HG02610 (cell line): ENCODE data around the gene KLHL18.
A peak's percentile ranks its signal among the peaks of the same experiment; 100 is the strongest.
"Not testable (repeated sequence)": the region's sequence is repeated elsewhere in the genome, so short reads cannot be mapped to it uniquely, and the experiment has no call there.

Experiments used
- ATAC-seq: cut with Tn5 transposase; IDR thresholded peaks from one replicate; pipeline ENCODE4 v1.9.1; 2021; ENCODE audit warnings: mild to moderate bottlenecking, moderate library complexity; ENCODE audit not compliant: unreplicated experiment

Gene KLHL18

DNA sequence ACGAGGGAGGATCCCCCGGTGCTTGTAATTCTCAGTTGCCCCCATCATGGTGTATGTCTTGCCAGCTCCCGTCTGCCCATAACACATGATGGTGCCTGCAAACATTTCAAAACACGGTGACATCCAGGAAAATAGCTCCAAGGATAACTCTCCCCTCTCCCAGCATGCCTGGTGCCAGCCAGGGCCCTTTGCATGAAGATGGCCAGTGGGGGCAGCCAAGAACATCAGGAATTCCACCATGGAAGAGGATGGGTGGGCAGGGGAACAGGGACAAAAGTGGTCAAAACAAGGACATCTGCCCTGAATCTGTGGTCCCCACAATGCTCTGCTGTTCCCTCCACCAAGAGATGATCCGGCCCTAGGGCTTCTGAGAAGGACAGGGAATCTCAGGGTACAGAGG lies 9.2 kb upstream of the KLHL18 start:
- ATAC-seq: no peak

DNA sequence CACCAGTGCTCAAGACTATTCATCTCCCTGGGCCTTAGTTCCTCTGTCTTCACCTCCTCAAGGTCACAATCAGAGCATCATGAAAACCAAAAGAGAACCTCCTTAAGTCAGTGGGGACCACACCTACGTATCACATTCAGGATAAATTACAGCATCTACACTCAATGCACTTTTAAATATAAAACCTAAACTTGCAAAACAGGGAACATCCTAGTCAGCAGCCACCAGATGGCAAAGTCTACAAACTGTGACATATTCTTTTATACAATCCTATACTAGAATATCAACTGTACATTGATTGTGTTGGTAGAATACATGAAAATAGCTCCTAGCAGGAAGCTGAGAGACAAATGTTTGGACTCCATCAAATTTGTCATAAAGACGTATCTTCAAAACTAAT lies 8.1 kb upstream of the KLHL18 start:
- ATAC-seq: no peak

DNA sequence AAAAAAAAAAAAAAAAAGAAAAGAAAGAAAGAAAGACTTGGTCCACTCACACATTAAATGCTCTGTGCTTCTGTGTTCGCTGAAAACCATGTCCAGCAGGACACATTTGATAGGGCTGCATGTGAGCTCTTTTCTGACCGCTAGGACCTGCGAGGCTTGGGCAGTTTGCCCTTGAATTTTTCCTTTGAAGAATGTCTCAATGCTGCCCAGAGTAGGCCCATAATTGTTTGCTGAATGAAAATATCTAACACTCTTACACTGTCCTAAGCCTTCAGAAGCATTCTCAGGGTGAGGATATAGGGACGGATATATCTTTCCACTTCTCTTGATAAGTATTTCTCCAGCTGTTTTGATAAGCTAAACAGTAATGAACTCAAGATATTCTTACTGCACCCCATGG lies 6.2 kb upstream of the KLHL18 start:
- ATAC-seq: no peak

DNA sequence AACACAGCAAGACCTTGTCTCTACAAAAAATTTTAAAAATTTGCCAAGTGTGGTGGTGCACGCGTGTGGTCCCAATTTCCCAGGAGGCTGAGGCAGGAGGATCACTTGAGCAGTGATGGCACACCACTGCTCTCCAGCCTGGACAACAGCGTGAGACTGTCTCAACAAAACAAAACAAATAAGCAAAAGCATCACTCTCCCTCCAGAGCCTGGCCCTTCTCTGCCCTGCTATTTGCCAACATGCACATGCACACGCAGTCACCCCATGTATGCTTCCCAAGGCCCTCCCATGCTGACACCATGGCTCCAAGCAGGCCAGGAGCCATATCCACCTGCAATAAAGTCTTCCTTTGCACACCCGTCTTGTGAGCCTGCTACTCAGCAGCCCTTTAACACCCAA lies 2.2 kb upstream of the KLHL18 start:
- no peak for ATAC-seq

DNA sequence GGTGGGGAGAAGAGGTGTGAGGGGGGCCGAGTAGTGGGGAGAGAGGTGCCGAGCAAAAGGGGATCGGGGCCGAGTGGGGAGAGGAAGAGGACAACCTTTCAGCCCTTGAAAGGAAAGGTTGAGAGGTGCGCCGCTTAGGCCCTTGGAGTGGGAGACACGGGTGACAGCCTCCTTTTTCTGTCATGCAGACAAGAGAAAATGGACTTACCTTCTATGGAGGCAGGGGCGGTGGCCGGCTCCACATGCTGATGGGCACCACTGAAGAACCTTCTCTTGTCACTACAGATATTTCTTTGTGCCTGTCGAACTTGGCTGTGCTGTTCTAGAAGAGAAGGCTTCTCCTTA lies 421 bp downstream of the KLHL18 start:
- no peak for ATAC-seq

DNA sequence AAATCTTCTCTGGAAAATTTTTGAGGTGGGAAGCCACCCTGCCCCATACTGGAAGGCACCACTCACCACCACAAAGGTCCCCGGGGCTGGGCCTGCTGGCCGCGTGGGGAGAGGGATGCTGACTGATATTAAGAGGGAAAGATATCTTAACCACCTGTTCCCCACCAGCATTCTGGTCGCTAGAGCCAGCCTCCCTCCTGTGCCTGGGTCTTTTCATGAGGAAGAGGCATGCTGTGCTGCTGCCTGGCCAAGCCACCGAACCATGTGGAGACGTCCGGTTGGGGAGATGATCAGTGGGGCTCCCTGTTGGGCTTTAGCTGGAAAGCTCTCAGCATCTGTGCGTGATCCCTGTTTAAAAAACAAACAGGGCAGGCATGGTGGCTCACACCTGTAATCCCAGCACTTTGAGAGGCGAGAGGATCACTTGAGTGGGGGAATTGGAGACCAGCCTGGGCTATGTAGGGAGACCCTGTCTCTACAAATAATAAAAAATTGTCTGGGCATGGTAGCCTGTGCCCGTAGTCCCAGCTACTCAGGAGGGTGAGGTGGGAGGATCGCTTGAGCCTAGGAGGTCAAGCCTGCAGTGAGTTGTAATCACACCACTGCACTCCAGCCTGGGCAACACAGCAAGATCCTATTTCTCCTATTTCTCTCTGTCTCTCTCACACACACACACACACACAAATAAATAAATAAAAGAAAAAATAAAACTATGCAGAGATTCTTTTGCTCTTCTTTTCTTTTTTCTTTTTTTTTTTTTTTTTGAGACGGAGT lies 1.0 kb downstream of the KLHL18 start:
- no peak for ATAC-seq

DNA sequence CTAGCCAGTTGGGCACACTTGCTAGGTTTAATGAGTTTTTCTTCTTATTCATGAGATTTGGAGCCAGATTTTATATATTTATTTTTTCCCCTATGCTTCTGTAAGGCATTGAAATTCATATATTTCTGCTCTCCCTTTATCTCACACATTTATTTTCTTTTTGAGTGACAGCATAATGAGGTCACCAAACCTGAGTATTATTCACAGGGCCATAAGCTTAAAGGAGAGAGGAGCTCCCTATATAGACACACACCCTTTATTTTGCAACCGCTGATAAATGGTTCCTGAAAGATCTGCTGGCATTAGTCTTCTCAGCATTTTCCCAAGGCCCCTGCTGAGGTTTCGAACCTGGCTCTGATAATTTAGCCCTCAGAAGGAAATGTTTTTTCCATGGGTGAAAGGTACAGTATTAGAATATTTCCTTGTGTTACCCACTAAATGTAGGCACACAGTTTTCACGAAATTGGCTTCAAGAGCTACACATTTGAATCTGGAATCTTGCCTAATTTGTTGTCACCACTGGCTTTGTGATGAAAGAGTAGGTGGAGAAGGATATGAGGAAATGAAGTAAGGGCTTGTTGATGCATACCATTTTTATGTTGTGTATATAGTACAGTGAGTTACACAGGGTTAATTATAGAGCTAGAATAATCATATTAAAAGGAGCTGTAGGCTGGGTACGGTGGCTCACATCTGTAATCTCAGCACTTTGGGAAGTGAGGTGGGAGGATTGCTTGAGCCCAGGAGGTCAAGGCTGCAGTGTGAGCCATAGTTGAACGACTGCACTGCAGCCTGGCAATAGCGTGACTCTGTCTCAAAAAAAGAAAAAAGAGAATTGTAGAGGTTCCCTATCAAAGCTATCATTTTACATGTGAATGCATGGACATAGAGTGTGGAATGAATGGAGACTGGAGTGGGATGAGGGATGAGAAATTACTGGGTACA lies 6.5 kb downstream of the KLHL18 start:
- ATAC-seq: no peak

DNA sequence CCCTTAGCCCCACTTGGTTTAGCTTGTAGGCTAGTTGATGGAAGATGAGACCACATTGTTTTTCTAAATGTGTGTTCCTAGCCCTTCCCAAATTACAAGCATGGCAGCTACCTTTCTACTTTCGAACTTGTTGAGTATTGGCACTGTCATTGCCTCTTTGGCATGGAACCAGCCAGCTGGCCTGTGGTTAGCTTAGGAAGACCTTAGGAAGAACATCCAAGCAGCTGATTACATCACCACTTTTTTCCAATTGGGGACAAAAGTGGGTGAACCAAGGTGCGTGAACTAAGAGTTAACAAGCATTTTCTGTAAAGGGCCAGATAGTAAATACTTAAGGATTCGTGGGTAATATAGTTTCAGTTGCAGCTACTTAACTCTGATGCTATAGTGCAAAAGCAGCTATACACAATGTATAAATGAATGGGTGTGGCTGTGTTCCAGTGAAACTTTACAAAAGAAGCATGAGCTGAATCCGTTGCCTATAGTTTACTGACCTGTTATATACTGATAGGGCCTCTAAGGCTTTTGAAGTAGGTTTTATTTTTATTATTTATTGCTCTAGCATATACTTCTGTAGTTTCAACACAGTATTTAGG lies 8.5 kb downstream of the KLHL18 start:
- peak; percentile 14 for ATAC-seq

DNA sequence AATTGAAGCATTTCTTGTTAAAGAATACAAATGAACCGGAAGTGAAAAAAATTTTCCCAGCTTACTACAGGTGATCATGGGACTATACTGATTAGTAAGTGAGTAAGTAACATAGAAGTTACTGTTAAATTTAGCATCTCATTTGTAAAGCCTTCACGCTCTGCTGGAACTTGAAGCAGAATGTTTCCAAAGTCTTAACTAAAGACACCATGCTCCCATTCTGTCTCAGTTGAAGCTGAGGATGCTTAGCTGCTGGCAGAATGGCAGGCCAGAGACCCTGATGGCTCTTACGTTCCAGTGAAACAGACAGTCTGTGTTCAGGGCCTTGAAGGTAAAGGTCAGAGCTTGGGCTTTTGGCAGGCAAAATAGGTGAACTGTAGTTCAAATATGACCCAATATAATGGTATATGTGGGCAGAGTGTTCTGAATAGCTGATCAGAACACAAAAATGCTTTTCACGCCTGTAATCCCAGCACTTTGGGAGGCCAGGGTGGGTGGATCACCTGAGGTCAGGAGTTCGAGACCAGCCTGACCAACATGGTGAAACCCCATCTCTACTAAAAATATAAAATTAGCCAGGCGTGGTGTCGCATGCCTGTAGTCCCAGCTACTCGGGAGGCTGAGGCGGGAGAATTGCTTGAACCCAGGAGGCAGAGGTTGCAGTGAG lies 9.1 kb downstream of the KLHL18 start:
- peak; percentile 61 for ATAC-seq

DNA sequence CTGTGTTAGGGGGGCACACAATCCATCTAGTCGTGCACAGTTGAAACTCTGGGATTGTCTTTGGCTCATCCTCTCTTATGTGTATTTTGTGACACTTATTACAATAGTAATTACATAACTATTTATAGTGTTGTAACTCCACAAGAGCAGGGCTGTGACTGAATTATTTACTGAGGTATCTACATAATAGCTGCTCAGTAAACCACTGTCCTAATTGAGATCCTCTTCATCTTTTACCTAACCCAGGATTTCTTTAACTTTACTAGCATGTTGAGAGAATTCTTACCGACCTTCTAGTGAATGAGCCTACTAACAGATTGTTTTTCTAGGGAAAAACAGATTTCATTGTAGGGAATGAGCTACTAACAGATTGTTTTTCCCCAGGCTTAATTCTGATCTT lies 11.1 kb downstream of the KLHL18 start:
- no peak for ATAC-seq

DNA sequence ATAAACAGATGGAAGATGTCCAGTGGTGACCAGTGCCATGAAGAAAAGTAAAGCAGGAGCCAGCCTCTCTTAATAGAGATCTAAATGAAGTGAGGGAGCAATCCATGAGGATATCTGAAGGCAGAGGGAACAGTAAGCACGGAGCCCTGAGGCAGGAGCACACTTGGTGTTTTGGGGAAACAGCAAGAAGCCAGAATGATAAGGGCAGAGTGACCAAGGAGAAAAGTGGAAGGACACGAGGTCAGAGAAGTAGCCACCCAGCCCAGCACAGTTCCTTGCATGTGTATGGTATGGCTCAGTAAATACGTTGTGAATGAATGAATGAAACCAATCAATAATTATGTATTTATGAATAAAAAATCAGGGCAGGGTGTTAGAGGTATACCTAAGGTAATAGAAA lies 11.6 kb downstream of the KLHL18 start:
- ATAC-seq: no peak

DNA sequence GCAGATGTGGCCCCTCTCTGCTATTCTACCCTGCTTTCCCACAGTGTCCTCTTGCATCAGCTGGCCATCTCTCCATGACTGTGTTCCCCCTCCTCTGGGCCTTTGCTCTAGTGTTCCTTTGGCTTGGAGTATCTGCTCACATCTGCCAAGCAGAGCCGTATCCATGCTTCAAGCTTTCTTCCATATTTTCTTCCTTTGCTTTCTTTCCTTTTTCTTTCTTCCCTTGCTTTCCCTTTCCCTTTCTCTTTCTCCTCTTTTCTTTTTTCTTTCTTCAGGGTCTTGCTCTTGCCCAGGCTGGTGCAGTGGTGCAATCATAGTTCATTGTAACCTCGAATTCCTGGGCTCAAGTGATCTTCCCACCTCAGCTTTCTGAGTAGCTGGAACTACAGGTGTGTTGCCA lies 12.6 kb downstream of the KLHL18 start:
- no peak for ATAC-seq

DNA sequence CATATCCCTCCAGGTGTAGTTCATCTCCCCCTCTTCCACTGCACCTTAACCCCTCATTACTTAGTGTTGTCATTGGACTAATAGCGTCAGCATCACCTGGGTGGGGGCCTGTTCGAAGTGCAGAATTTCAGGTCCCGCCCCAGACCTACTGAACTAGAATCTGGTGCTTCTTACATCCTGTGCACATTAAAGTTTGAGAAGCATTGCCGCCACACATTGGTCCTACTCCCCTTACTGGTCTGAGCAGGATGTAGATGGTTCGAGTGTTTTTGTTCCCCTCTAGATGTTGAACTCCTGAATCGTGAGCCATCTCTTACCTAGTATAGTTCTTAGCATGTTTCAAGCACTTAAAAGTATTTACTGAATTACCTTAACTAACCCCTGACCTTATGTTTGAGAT lies 13.2 kb downstream of the KLHL18 start:
- no peak for ATAC-seq

DNA sequence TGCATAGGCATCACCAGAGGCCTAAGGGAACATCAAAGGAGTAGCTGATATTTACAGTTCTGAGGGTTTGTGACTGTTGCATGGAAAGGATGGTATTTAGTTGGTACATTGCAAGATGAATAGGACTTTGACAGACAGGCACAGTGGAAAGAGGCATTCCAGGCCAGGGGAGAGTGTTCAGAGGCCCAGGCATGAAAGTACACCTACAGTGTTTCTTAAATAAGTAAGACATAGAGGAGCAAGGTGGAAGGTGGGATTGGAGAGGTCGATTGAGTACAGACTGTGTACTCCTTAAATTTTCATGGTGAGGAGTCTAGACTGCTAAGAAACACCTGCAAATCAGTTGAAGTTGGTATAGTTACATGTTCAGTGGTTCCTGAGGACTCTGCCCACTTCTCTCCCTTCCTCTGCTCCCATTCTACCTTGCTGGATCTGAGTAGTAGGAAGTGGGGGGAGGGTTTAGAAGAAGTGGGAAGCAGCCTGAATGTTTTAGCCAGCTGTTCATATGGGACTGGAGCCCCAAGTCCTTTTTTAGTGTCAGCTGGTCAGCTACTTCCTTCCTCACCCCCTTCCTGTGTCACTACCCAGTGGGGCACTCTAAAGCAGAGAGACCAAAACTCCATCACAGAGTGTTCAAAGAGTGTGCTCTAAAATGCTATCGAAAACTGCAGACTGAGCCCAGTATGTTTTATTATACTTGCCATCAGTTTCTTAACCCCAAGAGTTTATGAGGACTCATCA lies 14.0 kb downstream of the KLHL18 start:
- no peak for ATAC-seq

DNA sequence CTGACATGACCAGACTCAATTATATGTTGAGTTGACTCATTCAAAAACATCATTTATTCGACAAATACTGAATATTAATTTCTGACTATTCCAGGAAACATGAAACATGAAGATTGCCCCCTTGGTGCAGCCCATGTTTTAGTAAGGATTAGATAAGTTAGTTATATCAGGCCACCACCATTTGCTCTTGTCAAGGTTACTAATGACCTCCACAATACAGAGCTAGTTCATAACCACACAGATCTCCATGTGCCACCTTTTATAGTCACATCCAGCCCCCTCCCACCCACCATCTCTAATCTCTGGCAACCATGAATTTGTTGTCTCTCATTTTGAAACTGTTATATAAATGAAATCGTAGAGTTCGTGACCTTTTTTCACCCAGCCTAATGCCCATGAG lies 15.7 kb downstream of the KLHL18 start:
- ATAC-seq: no peak

DNA sequence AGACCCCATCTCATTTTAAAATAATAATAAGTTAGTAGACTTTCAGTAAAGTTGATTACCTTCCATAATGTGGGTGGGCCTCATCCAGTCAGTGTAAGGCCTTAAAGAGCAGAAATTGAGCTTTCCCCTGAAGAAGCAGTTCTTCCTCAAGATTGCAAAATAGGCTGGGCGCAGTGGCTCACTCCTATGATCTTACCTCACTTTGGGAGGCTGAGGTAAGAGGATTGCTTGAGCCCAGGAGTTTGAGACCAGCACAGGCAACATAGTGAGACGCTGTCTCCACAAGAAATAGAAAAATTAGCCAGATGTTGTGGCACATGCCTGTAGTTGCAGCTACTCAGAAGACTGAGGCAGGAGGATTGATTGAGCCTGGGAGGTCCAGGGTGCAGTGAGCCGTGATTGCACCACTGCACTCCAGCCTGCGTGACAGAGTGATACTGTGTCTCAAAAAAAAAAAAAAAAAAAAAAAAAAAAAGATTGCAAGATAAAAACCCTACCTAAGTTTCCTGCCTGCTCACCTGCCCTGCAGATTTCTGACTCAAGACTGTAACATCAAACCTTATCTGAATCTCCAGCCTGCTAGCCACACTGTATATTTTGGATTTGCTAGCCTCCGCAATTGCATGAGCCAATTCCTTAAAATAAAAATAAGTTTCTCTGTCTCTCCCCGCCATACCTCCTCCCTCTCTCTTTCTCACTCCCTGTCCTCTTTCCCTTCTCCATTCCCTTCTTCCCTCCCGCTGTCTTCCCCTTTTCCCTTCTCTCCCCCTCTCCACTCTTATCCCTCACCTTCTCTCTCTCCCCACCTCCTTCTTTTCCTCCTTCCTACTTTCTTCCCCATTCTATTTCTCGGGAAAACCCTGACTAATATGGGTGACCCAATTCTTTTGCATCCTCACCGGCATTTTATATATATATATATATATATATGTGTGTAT lies 16.9 kb downstream of the KLHL18 start:
- ATAC-seq: no peak

DNA sequence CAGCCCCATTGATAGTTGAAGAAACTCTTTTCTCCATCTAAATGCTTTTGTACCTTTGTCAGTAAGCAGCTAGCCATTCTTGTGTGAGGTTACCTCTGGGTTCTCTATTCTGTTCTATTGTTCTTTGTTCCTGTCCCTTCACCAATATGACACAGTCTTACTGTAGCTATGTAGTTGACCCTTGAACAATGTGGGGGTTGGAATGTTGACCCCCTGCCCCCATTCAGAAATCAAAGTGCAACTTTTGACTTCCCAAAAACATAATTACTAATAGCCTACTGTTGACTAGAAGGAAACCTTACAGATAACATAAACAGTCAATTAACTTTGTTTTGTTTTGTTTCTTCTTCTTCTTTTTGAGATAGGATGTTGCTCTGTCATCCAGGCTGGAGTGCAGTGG lies 18.7 kb downstream of the KLHL18 start:
- no peak for ATAC-seq

DNA sequence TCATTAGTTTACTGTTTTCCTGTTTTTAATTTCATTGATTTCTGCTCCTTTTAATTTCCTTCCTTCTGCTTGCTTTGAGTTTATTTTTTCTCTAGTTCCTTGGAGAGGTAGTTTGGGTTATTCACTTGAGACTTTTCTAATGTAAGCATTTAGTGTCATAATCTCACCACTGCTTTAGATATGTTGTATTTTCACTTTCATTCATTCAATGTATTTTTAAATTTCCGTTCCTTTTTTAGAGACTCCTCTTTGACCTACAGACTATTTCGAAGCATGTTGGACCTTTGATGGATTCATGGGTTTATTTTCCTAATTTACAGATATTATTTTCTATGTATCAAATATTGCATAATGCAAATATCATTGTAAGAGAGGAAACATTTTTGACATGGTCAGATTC lies 23.3 kb downstream of the KLHL18 start:
- no peak for ATAC-seq

DNA sequence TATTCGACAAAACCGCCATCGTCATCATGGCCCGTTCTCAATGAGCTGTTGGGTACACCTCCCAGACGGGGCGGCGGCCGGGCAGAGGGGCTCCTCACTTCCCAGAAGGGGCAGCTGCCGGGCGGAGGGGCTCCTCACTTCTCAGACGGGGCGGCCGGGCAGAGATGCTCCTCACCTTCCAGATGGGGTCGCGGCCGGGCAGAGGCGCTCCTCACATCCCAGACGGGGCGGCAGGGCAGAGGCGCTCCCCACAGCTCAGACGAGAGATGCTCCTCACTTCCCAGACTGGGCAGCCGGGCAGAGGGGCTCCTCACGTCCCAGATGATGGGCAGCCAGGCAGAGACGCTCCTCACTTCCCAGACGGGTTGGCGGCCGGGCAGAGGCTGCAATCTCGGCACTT lies 26.5 kb downstream of the KLHL18 start:
- ATAC-seq: not testable (repeated sequence)

DNA sequence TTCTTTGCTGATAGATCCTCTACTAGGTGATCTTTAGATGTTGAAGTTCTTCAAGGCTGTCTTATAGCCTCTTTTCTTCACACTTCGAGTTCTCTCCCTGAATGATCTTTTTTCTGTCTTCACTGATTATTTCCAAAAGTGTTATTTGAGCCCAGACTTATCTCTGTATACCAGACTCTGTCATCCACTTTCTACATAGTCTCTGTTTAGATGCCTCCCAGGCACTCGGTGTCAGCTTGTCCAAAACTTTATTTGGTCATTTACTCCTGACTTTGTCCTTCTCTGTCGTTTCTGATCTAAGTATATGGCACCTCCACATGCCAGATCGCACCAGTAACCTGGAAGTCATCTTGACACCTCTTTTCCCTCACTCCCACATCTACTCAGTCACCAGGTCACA lies 27.6 kb downstream of the KLHL18 start:
- no peak for ATAC-seq
